ENCODE measurements around the gene TMOD1.
A peak's percentile ranks its signal among the peaks of the same experiment; 100 is the strongest.

- TF ChIP-seq EP300 (IDR thresholded peaks at IDR 0.05) (peak in 1 of 2 donors; percentile 62), CTCF (IDR thresholded peaks at IDR 0.05) (peak; percentile 70 to 88 (median 78)), POLR2A (IDR thresholded peaks at IDR 0.05) (no peak)
These were observed 114.1 kb downstream of the TMOD1 start for GRCh38 chr9:97615439-97616072.
